ENCODE results near the gene LGMN.
A peak's percentile ranks its signal among the peaks of the same experiment; 100 is the strongest.
"Not testable (repeated sequence)": the region's sequence is repeated elsewhere in the genome, so short reads cannot be mapped to it uniquely, and the experiment has no call there.

Gene LGMN

GRCh38 chr14:92775292-92775691 is 26.9 kb upstream of the LGMN start:
- H3K4me3 Mint-ChIP-seq, H3K36me3 Mint-ChIP-seq, H3K27me3 Mint-ChIP-seq, H3K9me3 Mint-ChIP-seq: not testable (repeated sequence)
- peaks cover 58% of the 10 kb centered on the region for H3K4me1 Mint-ChIP-seq
- ATAC-seq, result peak; percentile 97
- peak overlapping the region; percentile 74 for H3K27ac Mint-ChIP-seq

DNA sequence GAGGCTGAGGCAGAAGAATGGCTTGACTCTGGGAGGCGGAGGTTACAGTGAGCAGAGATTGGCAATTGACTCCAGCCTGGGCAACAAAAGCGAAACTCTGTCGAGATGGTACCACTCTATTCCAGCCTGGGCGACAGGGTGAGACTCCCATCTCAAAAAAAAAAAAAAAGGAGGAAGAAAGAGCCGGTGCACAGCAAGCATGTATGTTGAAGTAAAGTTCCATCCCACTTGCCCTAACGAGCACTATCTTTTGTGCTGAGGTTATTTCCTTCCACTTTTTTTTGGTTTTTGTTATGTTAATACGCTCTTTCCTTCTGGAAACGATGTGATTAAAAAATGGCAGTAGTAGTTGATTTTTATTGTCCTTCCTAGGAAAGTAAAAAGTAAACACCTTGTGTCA is 26.1 kb upstream of the LGMN start:
- H3K4me1 Mint-ChIP-seq, result peaks cover 60% of the 10 kb centered on the region
- no peaks in the 10 kb centered on the region for H3K27me3 Mint-ChIP-seq
- peak overlapping the region; percentile 74 for H3K27ac Mint-ChIP-seq
- no peaks in the 10 kb centered on the region for H3K36me3 Mint-ChIP-seq
- H3K9me3 Mint-ChIP-seq, result no peaks in the 10 kb centered on the region
- ATAC-seq, result no peak
- no peak overlapping the region for H3K4me3 Mint-ChIP-seq

- no peak for ATAC-seq
- Mint-ChIP-seq H3K9me3 (no peaks in the 10 kb centered on the region), H3K36me3 (no peaks in the 10 kb centered on the region), H3K4me3 (no peak overlapping the region), H3K27me3 (no peaks in the 10 kb centered on the region), H3K27ac (peak overlapping the region; percentile 42), H3K4me1 (peaks cover 43% of the 10 kb centered on the region)
Measured at GRCh38 chr14:92770484-92770883, 22.1 kb upstream of the LGMN start.

- no peak for ATAC-seq
- Mint-ChIP-seq H3K27ac (peak overlapping the region; percentile 57), H3K9me3 (no peaks in the 10 kb centered on the region), H3K4me3 (no peak overlapping the region), H3K27me3 (no peaks in the 10 kb centered on the region), H3K36me3 (no peaks in the 10 kb centered on the region), H3K4me1 (peaks cover 28% of the 10 kb centered on the region)
Measured at GRCh38 chr14:92768795-92769194, 20.4 kb upstream of the LGMN start.

- not testable (repeated sequence) for H3K27me3 Mint-ChIP-seq, H3K9me3 Mint-ChIP-seq, H3K36me3 Mint-ChIP-seq, H3K4me3 Mint-ChIP-seq
- Mint-ChIP-seq H3K27ac (peak overlapping the region; percentile 57), H3K4me1 (peaks cover 28% of the 10 kb centered on the region)
- peak; percentile 98 for ATAC-seq
Measured at GRCh38 chr14:92768236-92768635, 19.8 kb upstream of the LGMN start.

- H3K4me3 Mint-ChIP-seq, H3K27me3 Mint-ChIP-seq, H3K9me3 Mint-ChIP-seq, H3K27ac Mint-ChIP-seq, H3K36me3 Mint-ChIP-seq: not testable (repeated sequence)
- peak; percentile 47 for ATAC-seq
- H3K4me1 Mint-ChIP-seq, result peaks cover 32% of the 10 kb centered on the region
Measured at GRCh38 chr14:92763666-92764631, 15.5 kb upstream of the LGMN start.

GRCh38 chr14:92760524-92760805 is 12.0 kb upstream of the LGMN start:
- Mint-ChIP-seq H3K27ac (peak overlapping the region; percentile 45), H3K9me3 (peaks cover 2% of the 10 kb centered on the region), H3K36me3 (no peaks in the 10 kb centered on the region), H3K27me3 (no peaks in the 10 kb centered on the region), H3K4me3 (no peak overlapping the region), H3K4me1 (peaks cover 15% of the 10 kb centered on the region)
- no peak for ATAC-seq

DNA sequence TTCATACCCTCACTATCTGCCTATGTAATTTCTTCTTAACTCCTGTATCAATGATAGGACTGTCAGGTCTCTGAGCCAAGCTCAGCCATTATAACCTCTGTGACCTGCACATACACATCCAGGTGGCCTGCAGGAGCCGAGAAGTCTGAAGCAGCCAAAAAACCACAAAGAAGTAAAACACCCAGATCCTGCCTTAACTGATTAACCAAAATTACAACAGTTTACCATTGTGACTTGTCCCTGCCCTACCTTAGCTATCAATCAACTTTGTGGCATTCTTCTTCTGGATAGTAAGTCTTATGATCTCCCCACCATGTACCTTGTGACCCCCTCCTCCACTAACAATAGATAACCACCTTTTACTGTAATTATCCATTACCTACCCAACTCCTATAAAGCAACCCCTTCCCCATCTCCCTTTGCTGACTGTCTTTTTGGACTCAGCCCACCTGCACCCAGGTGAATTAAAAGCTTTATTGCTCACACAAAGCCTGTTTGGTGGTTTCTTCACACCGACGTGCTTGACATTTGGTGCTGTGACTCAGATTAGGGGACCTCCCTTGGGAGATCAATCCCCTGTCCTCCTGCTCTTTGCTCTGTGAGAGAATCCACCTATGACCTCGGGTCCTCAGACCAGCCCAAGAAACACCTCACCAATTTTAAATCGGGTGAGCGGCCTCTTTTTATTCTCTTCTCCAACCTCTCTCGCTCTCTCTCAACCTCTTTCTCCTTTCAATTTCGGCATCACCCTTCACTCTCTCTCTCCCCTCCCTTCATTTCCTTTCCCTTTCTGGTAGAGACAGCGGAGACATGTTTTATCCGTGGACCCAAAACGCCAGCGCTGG is 11.5 kb upstream of the LGMN start:
- no peak for ATAC-seq
- Mint-ChIP-seq H3K4me1 (peaks cover 15% of the 10 kb centered on the region), H3K9me3 (peaks cover 2% of the 10 kb centered on the region), H3K27me3 (no peaks in the 10 kb centered on the region), H3K4me3 (peak overlapping the region; percentile 1), H3K36me3 (no peaks in the 10 kb centered on the region), H3K27ac (peak overlapping the region; percentile 45)

DNA sequence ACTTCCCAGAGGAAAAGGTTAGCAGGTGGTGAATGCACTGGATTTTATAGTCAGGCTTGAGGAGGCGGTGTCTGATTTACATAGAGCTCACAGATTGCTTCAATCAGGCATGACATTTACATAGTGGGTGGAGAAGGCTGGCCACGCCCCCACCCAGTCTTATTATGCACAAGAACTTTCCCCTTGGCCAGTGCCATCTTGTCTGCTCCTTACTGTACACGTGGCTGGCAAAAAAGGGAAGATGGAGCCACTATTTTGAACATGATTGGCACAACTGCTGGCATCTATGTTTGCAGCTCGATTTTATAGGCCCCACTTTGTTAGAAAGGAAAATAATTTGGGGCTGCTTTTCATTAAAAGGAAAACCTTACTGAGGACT is 10.9 kb upstream of the LGMN start:
- no peak overlapping the region for H3K27ac Mint-ChIP-seq
- no peaks in the 10 kb centered on the region for H3K27me3 Mint-ChIP-seq
- H3K36me3 Mint-ChIP-seq, result no peaks in the 10 kb centered on the region
- peaks cover 15% of the 10 kb centered on the region for H3K4me1 Mint-ChIP-seq
- H3K4me3 Mint-ChIP-seq, result no peak overlapping the region
- H3K9me3 Mint-ChIP-seq, result peaks cover 2% of the 10 kb centered on the region
- ATAC-seq, result no peak

- peaks cover 24% of the 10 kb centered on the region for H3K4me1 Mint-ChIP-seq
- H3K27ac Mint-ChIP-seq, result no peak overlapping the region
- H3K9me3 Mint-ChIP-seq, result peaks cover 2% of the 10 kb centered on the region
- H3K4me3 Mint-ChIP-seq, result no peak overlapping the region
- no peaks in the 10 kb centered on the region for H3K27me3 Mint-ChIP-seq
- H3K36me3 Mint-ChIP-seq, result no peaks in the 10 kb centered on the region
- ATAC-seq, result no peak
Measured at GRCh38 chr14:92756446-92756845, 8.0 kb upstream of the LGMN start.

- Mint-ChIP-seq H3K4me3 (no peak overlapping the region), H3K27me3 (no peaks in the 10 kb centered on the region), H3K36me3 (no peaks in the 10 kb centered on the region), H3K27ac (no peak overlapping the region), H3K9me3 (peaks cover 2% of the 10 kb centered on the region), H3K4me1 (peaks cover 21% of the 10 kb centered on the region)
- no peak for ATAC-seq
Measured at GRCh38 chr14:92755495-92755894, 7.1 kb upstream of the LGMN start.

- ATAC-seq, result no peak
- Mint-ChIP-seq H3K9me3 (peaks cover 2% of the 10 kb centered on the region), H3K4me1 (peaks cover 20% of the 10 kb centered on the region), H3K27ac (no peak overlapping the region), H3K4me3 (no peak overlapping the region), H3K27me3 (no peaks in the 10 kb centered on the region), H3K36me3 (no peaks in the 10 kb centered on the region)
Measured at GRCh38 chr14:92754966-92755365, 6.5 kb upstream of the LGMN start.

DNA sequence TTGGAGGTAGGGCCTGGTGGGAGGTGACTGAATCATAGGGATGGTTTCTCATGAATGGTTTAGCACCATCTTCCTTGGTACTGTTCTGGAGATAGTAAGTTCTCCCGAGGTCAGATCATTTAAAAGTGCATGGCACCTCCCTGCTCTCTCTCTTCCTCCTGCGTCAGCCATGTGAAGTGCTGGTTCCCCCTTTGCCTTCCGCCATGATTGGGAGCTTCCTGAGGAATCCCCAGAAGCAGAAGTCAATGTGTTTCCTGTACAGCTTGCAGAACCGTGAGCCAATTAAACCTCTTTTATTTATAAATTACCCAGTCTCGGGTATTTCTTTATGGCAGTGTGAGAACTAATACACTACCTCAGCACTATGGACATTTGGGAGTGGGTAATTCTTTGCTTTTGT is 4.8 kb upstream of the LGMN start:
- H3K4me3 Mint-ChIP-seq, result no peak overlapping the region
- ATAC-seq, result no peak
- H3K9me3 Mint-ChIP-seq, result no peaks in the 10 kb centered on the region
- no peak overlapping the region for H3K27ac Mint-ChIP-seq
- H3K27me3 Mint-ChIP-seq, result no peaks in the 10 kb centered on the region
- no peaks in the 10 kb centered on the region for H3K36me3 Mint-ChIP-seq
- peaks cover 24% of the 10 kb centered on the region for H3K4me1 Mint-ChIP-seq

DNA sequence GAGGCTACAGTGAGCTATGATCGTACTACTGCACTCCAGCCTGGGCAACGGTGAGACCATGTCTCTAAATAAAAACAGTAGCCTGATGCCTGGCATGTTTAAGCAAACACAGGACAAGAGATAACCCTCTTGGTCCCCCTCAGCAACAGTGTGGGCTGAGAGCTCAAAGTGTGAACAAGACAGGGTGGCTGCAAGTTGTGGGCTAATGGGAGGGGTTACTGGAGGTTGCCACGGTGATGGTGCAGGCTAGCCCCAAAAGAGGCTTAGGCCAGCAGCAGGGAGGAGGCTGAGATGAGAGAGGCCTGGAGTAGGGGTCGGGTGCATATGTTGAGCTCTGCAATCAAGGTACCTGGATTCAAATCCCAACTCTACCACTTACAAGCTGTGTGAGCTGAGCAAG is 3.4 kb upstream of the LGMN start:
- no peaks in the 10 kb centered on the region for H3K36me3 Mint-ChIP-seq
- ATAC-seq, result no peak
- peaks cover 38% of the 10 kb centered on the region for H3K4me1 Mint-ChIP-seq
- no peaks in the 10 kb centered on the region for H3K27me3 Mint-ChIP-seq
- no peak overlapping the region for H3K27ac Mint-ChIP-seq
- H3K9me3 Mint-ChIP-seq, result no peaks in the 10 kb centered on the region
- H3K4me3 Mint-ChIP-seq, result no peak overlapping the region

DNA sequence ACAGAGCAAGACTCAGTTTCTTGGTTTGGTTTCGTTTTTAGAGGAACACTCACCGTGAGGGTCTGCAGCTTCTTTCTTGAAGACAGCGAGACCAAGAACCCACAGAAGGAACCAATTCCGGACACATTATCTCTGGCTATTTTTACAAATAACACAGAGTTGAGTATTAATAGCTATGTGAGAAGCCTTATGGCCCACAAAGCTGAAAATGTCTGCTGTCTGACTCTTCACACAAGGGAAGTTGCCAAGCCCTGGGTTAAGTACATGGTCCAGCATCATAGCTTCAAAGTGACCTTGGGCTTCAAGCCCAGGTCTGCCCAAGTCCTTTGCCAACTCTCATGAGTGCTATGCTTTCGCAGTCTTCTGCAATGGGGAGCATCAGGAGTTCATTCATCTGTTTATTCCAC is 2.6 kb upstream of the LGMN start:
- peak overlapping the region; percentile 68 for H3K4me3 Mint-ChIP-seq
- no peaks in the 10 kb centered on the region for H3K27me3 Mint-ChIP-seq
- peak overlapping the region; percentile 59 for H3K27ac Mint-ChIP-seq
- peaks cover 46% of the 10 kb centered on the region for H3K4me1 Mint-ChIP-seq
- no peaks in the 10 kb centered on the region for H3K36me3 Mint-ChIP-seq
- H3K9me3 Mint-ChIP-seq, result no peaks in the 10 kb centered on the region
- no peak for ATAC-seq

DNA sequence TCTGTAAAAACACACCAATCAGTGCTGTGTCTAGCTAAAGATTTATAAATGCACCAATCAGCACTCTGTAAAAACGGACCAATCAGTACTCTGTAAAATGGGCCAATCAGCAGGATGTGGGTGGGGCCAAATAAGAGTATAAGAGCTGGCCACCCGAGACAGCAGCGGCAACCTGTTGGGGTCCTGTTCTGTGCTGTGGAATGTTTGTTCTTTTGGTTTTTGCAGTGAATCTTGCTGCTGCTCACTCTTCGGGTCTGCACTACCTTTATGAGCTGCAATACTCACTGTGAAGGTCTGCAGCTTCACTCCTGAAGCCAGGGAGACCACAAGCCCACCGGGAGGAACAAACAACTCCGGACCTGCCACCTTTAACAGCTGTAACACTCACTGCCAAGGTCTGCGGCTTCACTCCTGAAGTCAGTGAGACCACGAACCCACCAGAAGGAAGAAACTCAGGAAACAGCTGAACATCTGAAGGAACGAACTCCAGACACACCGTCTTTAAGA is 1.8 kb upstream of the LGMN start:
- Mint-ChIP-seq H3K4me1 (peaks cover 54% of the 10 kb centered on the region), H3K27ac (peak overlapping the region; percentile 59), H3K4me3 (peak overlapping the region; percentile 68)
- H3K9me3 Mint-ChIP-seq, H3K36me3 Mint-ChIP-seq, ATAC-seq, H3K27me3 Mint-ChIP-seq: not testable (repeated sequence)
